GM06990 (cell line): ENCODE data around the gene COLEC12.

Experiments
- DNase-seq: peaks from one replicate; pipeline ENCODE4 v3.0.0-alpha.2; 2011; ENCODE audit not compliant: insufficient read length; ENCODE audit errors: extremely low read depth
- H3K27me3 ChIP-seq: replicated peaks from 2 replicates; pipeline ENCODE4 v1.6.0; 2011; ENCODE audit warnings: low read length; ENCODE audit not compliant: control insufficient read depth, insufficient read depth
- H3K36me3 ChIP-seq: 2 replicates; pipeline ENCODE4 v1.5.1; 2011; ENCODE audit warnings: low read length; ENCODE audit not compliant: control insufficient read depth, insufficient read depth
- H3K4me3 ChIP-seq: replicated peaks from 2 replicates; pipeline ENCODE4 v1.5.1; 2011; ENCODE audit warnings: low read depth, mild to moderate bottlenecking, control low read depth, low read length
- CTCF ChIP-seq: IDR thresholded peaks from 2 replicates; pipeline ENCODE4 v1.5.1; 2011; ENCODE audit warnings: low read length, control low read depth, mild to moderate bottlenecking, inconsistent platforms; ENCODE audit not compliant: insufficient read depth, poor library complexity, severe bottlenecking

The COLEC12 gene

GRCh38 chr18:519019-519879, 18.7 kb upstream of the COLEC12 start:
- DNase-seq: peak; percentile 49
- no peak for TF ChIP-seq CTCF
- Histone ChIP-seq H3K4me3 (no peak overlapping the region), H3K27me3 (no peaks in the 10 kb centered on the region), H3K36me3 (no peaks in the 10 kb centered on the region)

GRCh38 chr18:518081-518480, 17.6 kb upstream of the COLEC12 start:
- no peaks in the 10 kb centered on the region for H3K27me3 ChIP-seq
- no peak for DNase-seq
- no peak for TF ChIP-seq CTCF
- no peaks in the 10 kb centered on the region for H3K36me3 ChIP-seq
- no peak overlapping the region for H3K4me3 ChIP-seq

GRCh38 chr18:515838-516237, 15.3 kb upstream of the COLEC12 start:
- no peak for TF ChIP-seq CTCF
- no peak for DNase-seq
- Histone ChIP-seq H3K36me3 (no peaks in the 10 kb centered on the region), H3K4me3 (no peak overlapping the region), H3K27me3 (no peaks in the 10 kb centered on the region)

GRCh38 chr18:515156-515815, 14.8 kb upstream of the COLEC12 start:
- no peak for DNase-seq
- Histone ChIP-seq H3K27me3 (no peaks in the 10 kb centered on the region), H3K4me3 (no peak overlapping the region), H3K36me3 (no peaks in the 10 kb centered on the region)
- no peak for TF ChIP-seq CTCF

GRCh38 chr18:513826-514530, 13.5 kb upstream of the COLEC12 start:
- Histone ChIP-seq H3K27me3 (no peaks in the 10 kb centered on the region), H3K4me3 (no peak overlapping the region)
- no peak for TF ChIP-seq CTCF

More at GRCh38 chr18:513826-514530, 13.5 kb upstream of the COLEC12 start:
- DNase-seq: no peak
- H3K36me3 ChIP-seq: no peaks in the 10 kb centered on the region
